Chondrocyte (in vitro differentiated cells): Measurements from ENCODE around the gene TMEM213. TPM values are rescaled to one million over a fixed set of nuclear protein-coding genes. Genes with fewer than 3 reads are reported as not detected.

Experiments
- DNase-seq: peaks from one replicate; pipeline ENCODE4 v3.0.0; 2021; ENCODE audit warnings: mixed read lengths, low spot score
- H3K27ac Mint-ChIP-seq: one replicate; pipeline ENCODE4 v1.8.0; 2021; ENCODE audit warnings: mild to moderate bottlenecking, moderate library complexity, mixed read lengths; ENCODE audit not compliant: unreplicated experiment
- H3K27me3 Mint-ChIP-seq: 2 replicates; pipeline ENCODE4 v1.8.0; 2021; ENCODE audit warnings: low read depth, mixed read lengths
- H3K36me3 Mint-ChIP-seq: 2 replicates; pipeline ENCODE4 v1.8.0; 2021; ENCODE audit warnings: low read depth, mixed read lengths
- H3K4me1 Mint-ChIP-seq: 2 replicates; pipeline ENCODE4 v1.8.0; 2021; ENCODE audit warnings: low read depth, mild to moderate bottlenecking, mixed read lengths
- H3K4me3 Mint-ChIP-seq: one replicate; pipeline ENCODE4 v1.8.0; 2021; ENCODE audit warnings: mild to moderate bottlenecking, moderate library complexity, mixed read lengths; ENCODE audit not compliant: unreplicated experiment
- H3K9me3 Mint-ChIP-seq: 2 replicates; pipeline ENCODE4 v1.8.0; 2021; ENCODE audit warnings: low read depth, mixed read lengths
- total RNA-seq: library from RNA; stranded (reverse); gene quantifications from 3 replicates; pipeline ENCODE4 v1.2.1, GENCODE V29; 2021
- TF ChIP-seq, protein P1 (sequence below): fragments of 200-600 bp; sonication (generic); IDR thresholded peaks from 2 replicates; pipeline ENCODE4 v1.5.0; 2021; ENCODE audit warnings: antibody characterized with exemption, mild to moderate bottlenecking, moderate library complexity

The TMEM213 gene
- total RNA-seq, 1 donor from 2014 or later, result not detected

DNA sequence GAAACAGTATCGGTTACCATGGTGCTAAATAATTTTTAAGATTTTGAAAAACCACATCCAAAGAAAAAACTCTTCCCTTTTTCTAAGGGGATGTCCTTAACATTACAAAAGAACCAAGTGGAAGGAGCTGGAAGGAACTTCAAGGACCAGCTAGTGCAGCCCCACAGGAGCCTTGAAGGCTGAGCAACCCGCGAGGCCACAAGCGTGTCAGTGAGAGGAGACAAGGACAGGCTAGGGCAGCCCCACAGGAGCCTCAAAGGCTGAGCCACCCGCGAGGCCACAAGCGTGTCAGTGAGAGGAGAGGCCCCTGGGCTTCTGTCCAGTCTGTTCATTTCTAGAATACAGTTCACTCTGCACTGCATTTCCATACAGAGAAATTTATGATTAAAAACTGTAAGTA is 80.3 kb downstream of the TMEM213 start:
- no peaks in the 10 kb centered on the region for H3K27me3 Mint-ChIP-seq
- no peak overlapping the region for H3K4me3 Mint-ChIP-seq
- DNase-seq, result no peak
- peaks cover 2% of the 10 kb centered on the region for H3K36me3 Mint-ChIP-seq
- peaks cover 12% of the 10 kb centered on the region for H3K4me1 Mint-ChIP-seq
- H3K27ac Mint-ChIP-seq, result no peak overlapping the region
- TF ChIP-seq, protein P1, sequence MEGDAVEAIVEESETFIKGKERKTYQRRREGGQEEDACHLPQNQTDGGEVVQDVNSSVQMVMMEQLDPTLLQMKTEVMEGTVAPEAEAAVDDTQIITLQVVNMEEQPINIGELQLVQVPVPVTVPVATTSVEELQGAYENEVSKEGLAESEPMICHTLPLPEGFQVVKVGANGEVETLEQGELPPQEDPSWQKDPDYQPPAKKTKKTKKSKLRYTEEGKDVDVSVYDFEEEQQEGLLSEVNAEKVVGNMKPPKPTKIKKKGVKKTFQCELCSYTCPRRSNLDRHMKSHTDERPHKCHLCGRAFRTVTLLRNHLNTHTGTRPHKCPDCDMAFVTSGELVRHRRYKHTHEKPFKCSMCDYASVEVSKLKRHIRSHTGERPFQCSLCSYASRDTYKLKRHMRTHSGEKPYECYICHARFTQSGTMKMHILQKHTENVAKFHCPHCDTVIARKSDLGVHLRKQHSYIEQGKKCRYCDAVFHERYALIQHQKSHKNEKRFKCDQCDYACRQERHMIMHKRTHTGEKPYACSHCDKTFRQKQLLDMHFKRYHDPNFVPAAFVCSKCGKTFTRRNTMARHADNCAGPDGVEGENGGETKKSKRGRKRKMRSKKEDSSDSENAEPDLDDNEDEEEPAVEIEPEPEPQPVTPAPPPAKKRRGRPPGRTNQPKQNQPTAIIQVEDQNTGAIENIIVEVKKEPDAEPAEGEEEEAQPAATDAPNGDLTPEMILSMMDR, result no peak
- H3K9me3 Mint-ChIP-seq, result no peaks in the 10 kb centered on the region

DNA sequence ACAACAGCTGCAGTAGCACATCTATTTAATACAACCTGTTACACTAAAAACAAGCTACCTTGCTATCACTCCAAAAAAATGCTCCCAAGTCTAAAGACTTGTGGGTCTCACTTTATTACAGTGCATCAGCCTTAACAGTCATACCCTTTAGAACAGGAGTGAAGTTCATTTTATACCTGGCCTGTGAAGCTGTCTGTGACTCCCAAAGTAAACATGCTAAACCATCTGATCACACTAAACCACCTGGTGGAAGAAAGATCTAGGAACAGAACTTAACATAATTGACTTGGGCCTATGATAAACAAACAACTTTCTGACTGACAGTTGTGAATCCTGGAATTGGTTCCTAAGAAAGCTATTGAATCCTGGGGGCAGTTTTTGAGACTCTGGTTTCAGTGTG is 81.1 kb downstream of the TMEM213 start:
- TF ChIP-seq, protein P1, result no peak
- H3K27me3 Mint-ChIP-seq, result no peaks in the 10 kb centered on the region
- H3K9me3 Mint-ChIP-seq, result no peaks in the 10 kb centered on the region
- peaks cover 11% of the 10 kb centered on the region for H3K4me1 Mint-ChIP-seq
- peaks cover 2% of the 10 kb centered on the region for H3K36me3 Mint-ChIP-seq
- no peak overlapping the region for H3K4me3 Mint-ChIP-seq
- no peak overlapping the region for H3K27ac Mint-ChIP-seq
- DNase-seq, result no peak

DNA sequence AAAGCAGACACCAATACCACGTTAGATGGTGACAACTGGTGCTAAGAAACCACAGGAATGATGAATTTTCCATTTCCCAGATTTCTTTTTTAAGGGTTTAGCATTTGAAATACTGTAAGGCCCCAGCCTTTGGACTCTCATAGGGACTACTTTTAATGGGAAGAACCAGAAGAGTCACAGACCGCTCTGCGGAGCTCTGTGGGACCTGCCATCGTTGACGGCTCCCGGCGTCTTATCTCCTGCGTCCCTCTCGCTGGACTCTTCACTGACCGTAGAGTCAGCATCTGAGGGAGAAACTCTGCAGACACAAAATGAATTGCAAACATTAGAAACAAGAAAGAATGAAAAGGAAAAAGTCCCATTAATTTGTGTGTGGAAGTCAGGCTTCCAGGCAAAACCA is 81.6 kb downstream of the TMEM213 start:
- TF ChIP-seq, protein P1, result no peak
- DNase-seq, result no peak
- Mint-ChIP-seq H3K4me3 (no peak overlapping the region), H3K9me3 (no peaks in the 10 kb centered on the region), H3K36me3 (peaks cover 2% of the 10 kb centered on the region), H3K27me3 (no peaks in the 10 kb centered on the region), H3K4me1 (peaks cover 11% of the 10 kb centered on the region), H3K27ac (no peak overlapping the region)

DNA sequence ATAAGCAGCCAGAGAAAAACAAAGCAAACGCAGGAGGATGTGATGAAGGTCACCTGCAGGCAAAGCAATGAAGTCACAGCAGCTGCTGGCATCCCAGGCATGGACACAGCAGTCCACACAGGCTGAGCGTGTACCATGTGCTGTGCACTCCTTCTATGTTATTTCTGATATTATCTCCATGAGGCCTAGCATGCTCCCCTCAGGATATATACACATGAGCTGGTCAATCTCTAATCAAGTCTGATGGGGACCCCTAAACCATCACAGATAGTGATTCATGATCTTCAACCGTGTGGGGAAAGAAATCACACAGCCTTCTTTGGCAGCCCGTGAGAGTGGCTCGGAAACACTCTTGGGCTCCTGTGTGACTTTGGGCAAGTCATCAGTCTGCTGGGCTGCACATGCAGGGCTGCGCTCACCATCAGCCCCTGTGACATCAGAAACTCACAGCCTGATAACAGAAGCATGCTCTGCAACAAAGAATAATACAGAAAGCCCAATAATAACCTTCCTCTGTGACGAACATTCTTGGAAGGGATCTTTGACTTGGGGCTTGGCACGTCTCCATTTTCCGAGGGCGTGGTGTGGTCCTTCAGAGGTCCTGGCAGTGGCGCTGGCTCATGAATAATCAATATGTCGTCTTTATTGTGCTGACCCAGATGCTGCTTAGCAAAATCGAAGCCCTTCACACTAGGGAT is 83.2 kb downstream of the TMEM213 start:
- Mint-ChIP-seq H3K9me3 (no peaks in the 10 kb centered on the region), H3K4me3 (no peak overlapping the region), H3K4me1 (peaks cover 7% of the 10 kb centered on the region), H3K27ac (no peak overlapping the region), H3K36me3 (peaks cover 2% of the 10 kb centered on the region), H3K27me3 (no peaks in the 10 kb centered on the region)
- TF ChIP-seq, protein P1, result no peak
- DNase-seq, result no peak

DNA sequence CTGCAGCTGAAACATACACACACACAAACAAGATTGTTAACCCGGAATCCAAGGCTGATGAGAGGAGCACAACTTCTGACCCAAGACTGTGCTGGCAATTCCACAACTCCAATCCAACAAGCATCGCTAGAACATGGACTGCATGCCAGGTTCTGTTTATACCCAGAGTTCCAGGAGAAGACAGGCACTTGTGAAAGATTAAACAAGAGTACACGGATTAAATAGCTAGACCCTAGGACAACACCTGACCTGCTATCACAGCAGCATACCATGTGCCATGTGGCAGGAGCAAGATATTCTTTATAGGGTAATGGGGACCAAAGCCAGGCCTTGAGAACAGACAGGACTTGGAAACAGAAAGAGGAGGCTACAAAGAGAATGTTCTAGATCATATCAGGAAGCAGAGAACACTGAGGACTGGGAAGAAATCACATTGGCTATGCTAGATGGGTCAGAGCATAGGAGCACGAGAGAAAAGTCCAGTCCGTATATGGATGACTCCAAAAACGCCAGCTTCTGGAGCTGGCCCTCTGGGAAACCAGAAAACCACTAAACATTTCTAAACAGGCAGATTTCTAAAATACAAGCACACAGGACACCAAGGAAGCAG is 83.9 kb downstream of the TMEM213 start:
- DNase-seq, result no peak
- no peaks in the 10 kb centered on the region for H3K27me3 Mint-ChIP-seq
- no peaks in the 10 kb centered on the region for H3K9me3 Mint-ChIP-seq
- peaks cover 2% of the 10 kb centered on the region for H3K36me3 Mint-ChIP-seq
- H3K4me3 Mint-ChIP-seq, result no peak overlapping the region
- peaks cover 5% of the 10 kb centered on the region for H3K4me1 Mint-ChIP-seq
- TF ChIP-seq, protein P1, result no peak
- H3K27ac Mint-ChIP-seq, result no peak overlapping the region
